NCI-H345 (cell line): ENCODE measurements around the gene ITPKA.

ENCODE experiments used
- DNase-seq: peaks from one replicate; lab custom pipeline; 2025; lab: John Stamatoyannopoulos, UW

ITPKA gene

DNA sequence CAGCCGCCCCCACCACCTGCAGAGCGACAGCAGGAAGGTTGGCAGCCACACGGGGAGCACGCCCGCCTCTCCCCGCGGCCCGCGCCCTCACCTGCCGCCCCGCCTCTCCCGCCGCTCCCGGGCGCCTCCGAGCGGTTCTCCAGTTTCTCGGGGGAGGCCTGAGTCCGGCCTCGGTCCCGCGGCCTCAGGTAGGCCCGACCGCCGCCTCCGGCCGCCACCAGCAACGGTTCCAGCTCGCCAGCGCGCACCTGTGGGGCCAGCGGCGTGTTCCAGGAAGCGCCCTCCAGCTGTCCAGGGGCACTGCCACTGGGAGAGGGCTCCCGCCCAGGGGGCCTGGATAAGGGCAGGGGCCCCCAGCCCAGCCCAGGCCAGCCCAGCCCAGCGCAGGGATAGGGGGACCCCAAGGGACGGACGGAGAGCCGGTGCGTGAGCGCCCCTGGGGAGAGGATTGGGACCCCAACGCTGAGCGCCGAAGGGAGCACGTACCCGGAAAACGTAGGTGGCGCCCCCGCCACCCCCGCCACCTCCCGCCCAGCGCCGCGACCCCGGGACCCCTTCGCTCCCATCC, 17.7 kb downstream of the ITPKA start:
- no peak for DNase-seq

GRCh38 chr15:41511899-41512369, 18.3 kb downstream of the ITPKA start:
- DNase-seq, result no peak

GRCh38 chr15:41512512-41512939, 18.9 kb downstream of the ITPKA start:
- no peak for DNase-seq

DNA sequence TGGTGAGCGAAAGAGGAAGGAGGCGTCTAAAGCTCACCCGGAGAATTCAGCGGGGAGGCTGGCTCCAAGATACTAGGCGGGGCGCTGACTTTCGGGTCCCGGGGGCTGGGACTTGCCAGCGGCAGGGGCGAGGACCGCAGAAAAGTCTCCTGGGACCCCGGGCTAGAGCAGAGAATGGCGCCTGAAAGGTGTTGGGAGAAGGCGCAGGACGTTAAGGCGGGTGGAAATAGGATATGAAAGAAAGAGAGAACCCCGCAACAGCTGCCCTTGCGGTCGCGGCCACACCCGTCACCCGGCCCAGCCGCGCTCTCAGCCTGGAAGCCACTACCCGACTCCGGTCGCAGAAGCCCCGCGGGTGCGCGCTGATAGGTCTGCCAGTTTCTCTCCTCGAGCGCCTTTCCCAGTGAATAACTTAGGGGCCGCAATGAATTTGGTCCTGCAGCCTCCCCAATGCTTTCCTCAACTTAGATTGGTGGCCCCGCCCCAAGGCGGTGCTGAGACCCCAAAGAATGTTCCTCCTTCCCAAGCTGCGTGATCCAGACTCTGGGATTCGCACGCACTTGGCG, 19.3 kb downstream of the ITPKA start:
- DNase-seq, result peak; percentile 4

DNA sequence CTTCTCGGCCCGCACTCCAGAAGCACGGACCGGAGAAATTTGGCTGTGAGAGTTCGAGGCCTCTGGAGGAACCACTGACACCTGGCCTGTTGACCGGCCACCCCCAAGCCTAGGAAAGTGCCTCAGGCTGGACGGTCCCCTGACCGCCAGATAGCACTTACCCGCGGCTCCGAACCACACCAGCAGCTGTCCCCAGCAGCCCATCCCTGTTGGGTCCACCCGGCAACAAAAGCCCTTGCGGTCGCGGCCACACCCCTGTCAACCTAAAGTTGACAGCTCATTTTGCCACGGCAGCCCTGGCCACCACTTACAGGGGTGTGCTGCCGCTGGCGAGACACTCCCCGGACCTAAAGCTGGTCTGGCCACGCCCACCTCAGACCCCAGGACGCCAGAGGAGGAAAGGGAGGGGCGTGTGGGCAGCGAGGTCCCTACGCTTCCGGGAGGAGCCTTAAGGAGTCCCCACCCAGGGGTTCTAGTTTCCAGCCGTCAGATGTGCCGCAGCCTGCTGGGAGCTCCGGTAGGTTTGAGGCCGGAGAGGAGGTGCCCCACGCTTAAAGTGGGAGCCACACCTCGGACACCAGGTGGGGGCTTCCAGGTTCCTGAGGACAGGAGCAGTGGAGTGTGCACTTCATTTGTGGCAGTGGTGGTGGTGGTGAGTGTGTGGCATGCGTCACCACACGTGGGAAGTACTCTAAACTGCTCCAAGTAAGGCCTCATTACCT, 20.0 kb downstream of the ITPKA start, which contains the start of gene LTK:
TSS of gene LTK (minus strand) at position 322 of the 722 bp plus-strand sequence. CDS start at position 204, 118 bp downstream.
- no peak for DNase-seq

- DNase-seq, result no peak
Measured at GRCh38 chr15:41517895-41518449, 24.3 kb downstream of the ITPKA start.

GRCh38 chr15:41520636-41521035, 27.0 kb downstream of the ITPKA start:
- DNase-seq, result no peak

GRCh38 chr15:41521614-41522013, 27.9 kb downstream of the ITPKA start:
- no peak for DNase-seq

DNA sequence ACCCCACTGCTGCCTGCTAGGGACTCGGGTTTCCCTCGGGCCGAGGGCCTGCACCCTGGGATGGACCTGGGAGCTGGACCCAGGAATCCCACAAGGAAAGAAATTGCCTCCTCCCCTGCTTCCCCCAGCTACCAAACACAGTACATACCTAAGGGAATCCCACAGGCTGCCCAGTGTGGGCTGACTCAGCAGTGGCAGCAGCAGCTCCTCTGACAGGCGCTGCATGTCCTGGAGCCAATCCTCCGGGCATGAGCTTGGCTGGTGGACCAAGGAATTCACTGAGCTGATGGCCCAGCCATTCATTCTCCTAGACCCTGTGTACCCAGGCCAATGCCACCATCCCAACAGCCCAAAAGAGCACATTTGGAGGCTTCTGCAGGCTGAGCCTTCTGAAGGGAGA, 29.4 kb downstream of the ITPKA start:
- DNase-seq, result no peak

- no peak for DNase-seq
Measured at GRCh38 chr15:41530363-41530956, 36.8 kb downstream of the ITPKA start.

DNA sequence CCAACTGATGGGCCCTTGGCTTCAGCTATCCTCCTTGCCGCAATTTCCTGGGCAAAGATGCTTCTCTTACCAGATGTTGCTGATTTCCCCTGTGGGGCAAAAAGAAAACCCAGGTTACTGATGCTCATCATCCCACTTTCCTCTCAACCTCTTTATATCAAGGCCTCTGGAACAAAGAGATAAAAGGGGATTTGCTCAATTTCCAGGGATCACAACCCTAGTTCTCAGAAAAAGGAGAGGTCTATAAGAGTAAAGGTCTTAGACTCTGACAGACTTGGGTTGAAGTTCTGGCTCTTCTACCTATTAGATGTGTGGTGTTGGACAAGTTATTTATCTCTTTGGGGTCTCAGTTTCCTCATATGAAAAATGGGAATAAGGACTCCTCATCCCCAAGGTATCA, 41.9 kb downstream of the ITPKA start:
- DNase-seq, result no peak

GRCh38 chr15:41536866-41537265, 43.2 kb downstream of the ITPKA start:
- no peak for DNase-seq

GRCh38 chr15:41543521-41543870, 49.8 kb downstream of the ITPKA start:
- DNase-seq, result no peak

GRCh38 chr15:41544650-41545015, 51.0 kb downstream of the ITPKA start:
- no peak for DNase-seq

DNA sequence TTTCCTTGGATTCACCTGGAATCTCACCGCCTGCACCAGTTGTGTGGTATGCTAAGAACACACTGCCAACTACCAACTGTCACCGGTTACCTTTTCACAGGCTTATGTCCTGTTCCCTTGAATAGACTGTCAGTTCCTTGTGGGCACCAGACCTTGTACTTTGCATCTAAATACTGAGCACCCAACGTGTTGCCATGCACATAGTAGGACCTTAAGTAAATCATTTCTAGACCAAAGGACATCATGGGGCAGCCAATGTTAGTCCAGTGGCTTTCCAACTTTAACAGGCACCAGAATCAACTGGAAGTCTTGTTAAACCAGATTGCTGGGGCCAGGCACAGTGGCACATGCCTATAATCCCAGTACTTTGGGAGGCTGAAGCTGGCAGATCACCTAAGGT, 51.5 kb downstream of the ITPKA start:
- DNase-seq, result no peak

- no peak for DNase-seq
Measured at GRCh38 chr15:41546851-41547786, 53.4 kb downstream of the ITPKA start.

GRCh38 chr15:41550066-41550775, 56.5 kb downstream of the ITPKA start:
- no peak for DNase-seq
